Effector CD8-positive, alpha-beta T cell (primary cell): Measurements from ENCODE around the gene CBX3.
"Not testable (repeated sequence)": the region's sequence is repeated elsewhere in the genome, so short reads cannot be mapped to it uniquely, and the experiment has no call there.

Experiments used
- DNase-seq: peaks from one replicate; lab custom pipeline; 2025; lab: John Stamatoyannopoulos, UW

CBX3 gene

GRCh38 chr7:26202019-26202990 lies 760 bp downstream of the CBX3 start:
- DNase-seq: peak; percentile 41

- no peak for DNase-seq
Measured at GRCh38 chr7:26203016-26203415, 1.5 kb downstream of the CBX3 start.

- no peak for DNase-seq
Measured at GRCh38 chr7:26208040-26208439, 6.5 kb downstream of the CBX3 start.

- no peak for DNase-seq
Measured at GRCh38 chr7:26212921-26213718, 11.6 kb downstream of the CBX3 start.

GRCh38 chr7:26213807-26214515 lies 12.4 kb downstream of the CBX3 start:
- DNase-seq: no peak

- DNase-seq: no peak
Measured at GRCh38 chr7:26216049-26216448, 14.5 kb downstream of the CBX3 start.

- DNase-seq: no peak
Measured at GRCh38 chr7:26224359-26224758, 22.8 kb downstream of the CBX3 start.

- DNase-seq: no peak
Measured at GRCh38 chr7:26227987-26228386, 26.4 kb downstream of the CBX3 start.

GRCh38 chr7:26233902-26234511 lies 32.5 kb downstream of the CBX3 start:
- DNase-seq: no peak

GRCh38 chr7:26237035-26237807 lies 35.7 kb downstream of the CBX3 start:
- DNase-seq: no peak

GRCh38 chr7:26238032-26238431 lies 36.5 kb downstream of the CBX3 start:
- DNase-seq: no peak

GRCh38 chr7:26245150-26245549 lies 43.6 kb downstream of the CBX3 start:
- DNase-seq: no peak

GRCh38 chr7:26250239-26250638 lies 48.7 kb downstream of the CBX3 start:
- DNase-seq: no peak

GRCh38 chr7:26261866-26262265 lies 60.3 kb downstream of the CBX3 start:
- DNase-seq: not testable (repeated sequence)
